Prostate gland (tissue), 2 donors: ENCODE data around the gene PSTK.

Experiments used
- POLR2A ChIP-seq: fragments of 450-650 bp; IDR thresholded peaks from one replicate; pipeline ENCODE4 v1.6.1; 2016; ENCODE audit warnings: antibody characterized with exemption, mild to moderate bottlenecking
- TF ChIP-seq, protein P1 (sequence below), 4 experiments: fragments of 200-600 bp in 2 of 4; fragments of 450-650 bp in 2 of 4; sonication (generic) in 2 of 4; IDR thresholded peaks; 1 replicate in 3 of 4; 2 replicates in 1 of 4; pipeline ENCODE4 v1.5.1; 2016 to 2019; ENCODE audit warnings: antibody characterized with exemption in 4 of 4, mild to moderate bottlenecking in 2 of 4, moderate library complexity in 2 of 4

DNA sequence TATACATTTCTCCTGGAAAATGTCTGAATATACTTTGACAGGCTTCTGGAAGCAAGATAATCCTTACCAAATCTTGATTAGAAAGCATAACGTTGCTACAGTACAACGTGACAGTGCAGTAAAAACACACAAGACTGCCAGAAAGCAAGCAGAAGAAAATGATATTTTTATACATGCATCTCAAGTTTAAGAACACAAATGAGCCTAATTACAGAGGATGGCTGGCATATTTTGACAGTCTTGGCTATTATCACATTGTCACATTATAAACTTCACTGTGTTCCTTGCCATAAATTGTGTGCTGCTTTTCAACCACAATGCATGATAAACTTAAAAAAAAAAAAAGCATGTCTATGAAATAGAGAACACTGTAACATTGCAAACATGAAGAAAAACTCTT is 24.1 kb downstream of the PSTK start:
- TF ChIP-seq, protein P1, sequence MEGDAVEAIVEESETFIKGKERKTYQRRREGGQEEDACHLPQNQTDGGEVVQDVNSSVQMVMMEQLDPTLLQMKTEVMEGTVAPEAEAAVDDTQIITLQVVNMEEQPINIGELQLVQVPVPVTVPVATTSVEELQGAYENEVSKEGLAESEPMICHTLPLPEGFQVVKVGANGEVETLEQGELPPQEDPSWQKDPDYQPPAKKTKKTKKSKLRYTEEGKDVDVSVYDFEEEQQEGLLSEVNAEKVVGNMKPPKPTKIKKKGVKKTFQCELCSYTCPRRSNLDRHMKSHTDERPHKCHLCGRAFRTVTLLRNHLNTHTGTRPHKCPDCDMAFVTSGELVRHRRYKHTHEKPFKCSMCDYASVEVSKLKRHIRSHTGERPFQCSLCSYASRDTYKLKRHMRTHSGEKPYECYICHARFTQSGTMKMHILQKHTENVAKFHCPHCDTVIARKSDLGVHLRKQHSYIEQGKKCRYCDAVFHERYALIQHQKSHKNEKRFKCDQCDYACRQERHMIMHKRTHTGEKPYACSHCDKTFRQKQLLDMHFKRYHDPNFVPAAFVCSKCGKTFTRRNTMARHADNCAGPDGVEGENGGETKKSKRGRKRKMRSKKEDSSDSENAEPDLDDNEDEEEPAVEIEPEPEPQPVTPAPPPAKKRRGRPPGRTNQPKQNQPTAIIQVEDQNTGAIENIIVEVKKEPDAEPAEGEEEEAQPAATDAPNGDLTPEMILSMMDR (IDR thresholded peaks at IDR 0.05) = no peak
- TF ChIP-seq POLR2A = no peak
